GM19238 (cell line): ENCODE results near the gene ABR.
A peak's percentile ranks its signal among the peaks of the same experiment; 100 is the strongest.

ENCODE experiments used
- DNase-seq: peaks from one replicate; pipeline ENCODE4 v3.0.0; 2011; ENCODE audit warnings: low spot score; ENCODE audit not compliant: insufficient read length

Gene ABR

GRCh38 chr17:1179818-1180742 lies at the start of gene ABR:
Gene ABR, minus strand, starts transcription at chr17:1179981. Its CDS starts 254 bp downstream, at chr17:1179727.
- DNase-seq: peak; percentile 52

GRCh38 chr17:1229349-1229899 lies 49.6 kb upstream of the ABR start:
- peak; percentile 95 for DNase-seq

GRCh38 chr17:1228781-1229348 lies 49.1 kb upstream of the ABR start:
- peak; percentile 31 for DNase-seq

- peak; percentile 76 for DNase-seq
Measured at GRCh38 chr17:1227917-1228780, 48.4 kb upstream of the ABR start.

- DNase-seq: no peak
Measured at GRCh38 chr17:1227365-1227764, 47.6 kb upstream of the ABR start.

- DNase-seq: no peak
Measured at GRCh38 chr17:1226308-1226707, 46.5 kb upstream of the ABR start.

GRCh38 chr17:1224330-1224729 lies 44.5 kb upstream of the ABR start:
- no peak for DNase-seq

- DNase-seq: no peak
Measured at GRCh38 chr17:1223662-1224061, 43.9 kb upstream of the ABR start.

GRCh38 chr17:1222321-1222720 lies 42.5 kb upstream of the ABR start:
- no peak for DNase-seq

GRCh38 chr17:1221209-1221608 lies 41.4 kb upstream of the ABR start:
- no peak for DNase-seq

GRCh38 chr17:1220346-1220745 lies 40.6 kb upstream of the ABR start:
- DNase-seq: no peak

GRCh38 chr17:1217089-1217385 lies 37.3 kb upstream of the ABR start:
- DNase-seq: no peak

- no peak for DNase-seq
Measured at GRCh38 chr17:1216217-1217088, 36.7 kb upstream of the ABR start.

- DNase-seq: no peak
Measured at GRCh38 chr17:1212946-1213345, 33.2 kb upstream of the ABR start.

GRCh38 chr17:1211287-1211686 lies 31.5 kb upstream of the ABR start:
- no peak for DNase-seq

GRCh38 chr17:1208966-1209365 lies 29.2 kb upstream of the ABR start:
- no peak for DNase-seq

GRCh38 chr17:1206026-1206777 lies 26.4 kb upstream of the ABR start:
- no peak for DNase-seq

GRCh38 chr17:1203967-1204291 lies 24.1 kb upstream of the ABR start:
- DNase-seq: no peak

GRCh38 chr17:1203111-1203966 lies 23.6 kb upstream of the ABR start:
- peak; percentile 66 for DNase-seq
